H1 (cell line): ENCODE results near the gene PFKM. TPM values are rescaled to one million over a fixed set of nuclear protein-coding genes. Genes with fewer than 3 reads are reported as not detected.

Experiments used
- CBX8 ChIP-seq: fragments of 300-800, 300-1000 bp; sonication (generic); IDR thresholded peaks from 2 replicates; pipeline ENCODE4 v1.7.1; 2016; ENCODE audit warnings: low read depth, low read length, borderline replicate concordance
- GTF2F1 ChIP-seq: IDR thresholded peaks from 2 replicates; pipeline ENCODE4 v1.6.1; 2012; ENCODE audit warnings: low read depth, low read length, improper control_type of control experiment, borderline replicate concordance
- HDAC2 ChIP-seq, 2 experiments: fragments of 300-600 bp in 1 of 2; sonication (generic) in 1 of 2; IDR thresholded peaks; 2 replicates each; pipeline ENCODE4 v1.6.1; 2011 to 2012; ENCODE audit warnings: low read depth in 2 of 2, low read length in 2 of 2, mild to moderate bottlenecking in 2 of 2, moderate library complexity in 2 of 2, borderline replicate concordance in 1 of 2, inconsistent platforms in 1 of 2
- RAD21 ChIP-seq, 2 experiments: IDR thresholded peaks in 1 of 2; conservative IDR thresholded peaks in 1 of 2; 2 replicates each; pipeline ENCODE4 v1.6.1; 2011; ENCODE audit warnings: low read depth in 2 of 2, low read length in 2 of 2, improper control_type of control experiment in 1 of 2, inconsistent platforms in 1 of 2, mild to moderate bottlenecking in 1 of 2, moderate library complexity in 1 of 2
- SP1 ChIP-seq: IDR thresholded peaks from 2 replicates; pipeline ENCODE4 v1.6.1; 2011; ENCODE audit warnings: low read depth, low read length
- SP2 ChIP-seq: IDR thresholded peaks from 2 replicates; pipeline ENCODE4 v1.6.1; 2012; ENCODE audit warnings: mild to moderate bottlenecking, low read length, inconsistent platforms
- SP4 ChIP-seq: IDR thresholded peaks from 2 replicates; pipeline ENCODE4 v1.6.1; 2012; ENCODE audit warnings: low read length, inconsistent platforms
- TAF7 ChIP-seq: optimal IDR thresholded peaks from 2 replicates; pipeline ENCODE3; 2011; ENCODE audit warnings: low read depth, mild to moderate bottlenecking, inconsistent platforms, low read length, moderate library complexity, borderline replicate concordance
- TEAD4 ChIP-seq: IDR thresholded peaks from 2 replicates; pipeline ENCODE4 v1.6.1; 2012; ENCODE audit warnings: low read depth, low read length, inconsistent platforms, mixed read lengths
- polyA plus RNA-seq, 7 experiments: library from polyadenylated mRNA; depleted of rRNA in 3 of 7; stranded (reverse) in 5 of 7; unstranded in 2 of 7; fragments of >200 nt in 5 of 7; fragments of 200-250 nt in 2 of 7; gene quantifications; 1 replicate in 5 of 7; 2 replicates in 1 of 7; 4 replicates in 1 of 7; pipeline versions ENCODE4 v1.2.1 to v1.2.3, GENCODE V29; 2011 to 2013; ENCODE audit warnings: missing spikeins in 2 of 7, mixed read lengths in 2 of 7
- total RNA-seq: library from RNA; stranded (reverse); fragmentation: NEBNext Ultra II Directional; extraction: Animal tissue kit (Norgen Biotek cat#: 25700); gene quantifications from 2 replicates; pipeline ENCODE4 v1.2.1, GENCODE V29; 2021

PFKM gene
- total and polyA plus RNA-seq, 2 of the 8 experiments (the other 6 are each of a cell fraction or from before 2014, with no cell fraction given): 62.6 to 106 TPM

DNA sequence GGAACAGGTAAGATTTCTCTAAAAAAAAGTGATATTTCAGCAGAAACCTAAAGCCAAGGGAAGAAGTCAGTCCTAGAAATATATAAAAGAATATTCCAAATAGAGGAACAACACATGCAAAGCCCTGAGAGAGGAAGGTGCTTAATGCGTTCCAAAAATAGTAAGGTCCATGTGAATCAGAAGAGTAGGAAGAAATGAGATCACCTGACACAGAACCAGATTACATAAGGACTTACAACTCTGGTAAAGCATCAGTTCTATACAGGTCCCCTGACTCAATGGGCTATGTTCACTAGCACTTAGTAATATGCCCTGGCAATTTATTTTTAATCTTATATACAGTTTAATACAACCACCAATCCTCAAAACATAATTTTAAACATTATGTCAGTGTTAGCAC is 43.3 kb upstream of the PFKM start (continued):
- TF ChIP-seq SP2 (no peak), HDAC2 (IDR thresholded peaks at IDR 0.05; ENCODE audit: borderline replicate concordance in 1 of 2, low read depth in 2 of 2, low read length in 2 of 2) (no peak), RAD21 (IDR thresholded peaks at IDR 0.05 in 1 of 2, conservative IDR thresholded peaks at IDR 0.05 in 1 of 2; ENCODE audit: low read depth in 2 of 2, low read length in 2 of 2) (no peak), SP4 (no peak), SP1 (no peak), TAF7 (no peak), GTF2F1 (no peak), CBX8 (no peak), TEAD4 (no peak)
